Choroid plexus epithelial cell (primary cell): ENCODE results near the gene EMC7.
A peak's percentile ranks its signal among the peaks of the same experiment; 100 is the strongest.

Experiments used
- DNase-seq: peaks from one replicate; pipeline ENCODE4 v3.0.0-alpha.2; 2010; ENCODE audit warnings: low read depth
- H3K4me3 ChIP-seq: 2 replicates; pipeline ENCODE4 v1.5.1; 2011; ENCODE audit warnings: low read depth, mild to moderate bottlenecking, control low read depth, low read length, moderate library complexity
- TF ChIP-seq, protein P1 (sequence below): conservative IDR thresholded peaks from 2 replicates; pipeline ENCODE4 v1.5.1; 2011; ENCODE audit warnings: low read depth, mild to moderate bottlenecking, control low read depth, inconsistent platforms, low read length, moderate library complexity

The EMC7 gene

GRCh38 chr15:34065941-34066340 lies 35.7 kb downstream of the EMC7 start:
- TF ChIP-seq, protein P1, sequence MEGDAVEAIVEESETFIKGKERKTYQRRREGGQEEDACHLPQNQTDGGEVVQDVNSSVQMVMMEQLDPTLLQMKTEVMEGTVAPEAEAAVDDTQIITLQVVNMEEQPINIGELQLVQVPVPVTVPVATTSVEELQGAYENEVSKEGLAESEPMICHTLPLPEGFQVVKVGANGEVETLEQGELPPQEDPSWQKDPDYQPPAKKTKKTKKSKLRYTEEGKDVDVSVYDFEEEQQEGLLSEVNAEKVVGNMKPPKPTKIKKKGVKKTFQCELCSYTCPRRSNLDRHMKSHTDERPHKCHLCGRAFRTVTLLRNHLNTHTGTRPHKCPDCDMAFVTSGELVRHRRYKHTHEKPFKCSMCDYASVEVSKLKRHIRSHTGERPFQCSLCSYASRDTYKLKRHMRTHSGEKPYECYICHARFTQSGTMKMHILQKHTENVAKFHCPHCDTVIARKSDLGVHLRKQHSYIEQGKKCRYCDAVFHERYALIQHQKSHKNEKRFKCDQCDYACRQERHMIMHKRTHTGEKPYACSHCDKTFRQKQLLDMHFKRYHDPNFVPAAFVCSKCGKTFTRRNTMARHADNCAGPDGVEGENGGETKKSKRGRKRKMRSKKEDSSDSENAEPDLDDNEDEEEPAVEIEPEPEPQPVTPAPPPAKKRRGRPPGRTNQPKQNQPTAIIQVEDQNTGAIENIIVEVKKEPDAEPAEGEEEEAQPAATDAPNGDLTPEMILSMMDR: no peak
- DNase-seq: no peak
- H3K4me3 ChIP-seq: no peak overlapping the region

DNA sequence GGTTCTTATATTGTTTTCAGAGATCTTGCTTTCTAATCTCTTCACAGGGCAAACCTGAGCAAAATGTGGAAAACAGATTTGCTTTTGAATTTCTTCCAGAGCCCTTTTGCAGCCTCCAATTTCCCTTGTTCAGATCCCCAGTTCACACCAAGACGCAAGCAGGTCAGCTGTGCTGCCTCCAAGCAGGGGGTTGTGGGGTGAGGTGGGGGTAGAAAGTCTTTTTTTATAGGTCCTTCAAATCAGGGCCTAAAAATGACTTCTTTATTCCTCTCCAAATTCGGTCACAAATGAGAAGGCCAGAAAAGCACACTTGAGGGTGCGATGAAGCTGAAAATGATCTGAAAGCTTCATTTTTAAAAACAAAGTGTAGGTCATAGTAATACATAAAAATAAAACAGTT lies 36.4 kb downstream of the EMC7 start:
- no peak for DNase-seq
- H3K4me3 ChIP-seq: no peak overlapping the region
- TF ChIP-seq, protein P1: no peak

GRCh38 chr15:34064438-34064837 lies 37.2 kb downstream of the EMC7 start:
- no peak overlapping the region for H3K4me3 ChIP-seq
- no peak for DNase-seq
- TF ChIP-seq, protein P1: no peak

DNA sequence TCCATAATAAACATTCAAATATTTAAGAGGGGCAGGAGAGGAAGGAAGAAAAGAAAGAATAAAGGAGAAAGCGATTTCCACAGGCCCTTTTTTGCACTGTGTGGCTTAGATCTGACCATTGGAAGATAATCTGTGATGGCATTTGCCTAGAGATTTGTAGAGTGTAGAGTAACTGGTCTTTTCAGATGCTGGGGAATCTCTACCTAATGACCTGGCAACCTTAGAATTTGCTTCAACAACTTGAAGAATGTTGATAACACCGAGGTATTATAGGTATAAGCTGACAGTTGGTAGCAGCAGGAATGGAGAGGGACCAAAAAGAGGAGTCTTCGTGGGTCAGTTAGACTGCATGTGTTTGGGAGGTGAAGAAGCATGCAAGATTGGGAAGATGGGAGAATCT lies 41.7 kb downstream of the EMC7 start:
- TF ChIP-seq, protein P1: no peak
- H3K4me3 ChIP-seq: no peak overlapping the region
- DNase-seq: no peak

DNA sequence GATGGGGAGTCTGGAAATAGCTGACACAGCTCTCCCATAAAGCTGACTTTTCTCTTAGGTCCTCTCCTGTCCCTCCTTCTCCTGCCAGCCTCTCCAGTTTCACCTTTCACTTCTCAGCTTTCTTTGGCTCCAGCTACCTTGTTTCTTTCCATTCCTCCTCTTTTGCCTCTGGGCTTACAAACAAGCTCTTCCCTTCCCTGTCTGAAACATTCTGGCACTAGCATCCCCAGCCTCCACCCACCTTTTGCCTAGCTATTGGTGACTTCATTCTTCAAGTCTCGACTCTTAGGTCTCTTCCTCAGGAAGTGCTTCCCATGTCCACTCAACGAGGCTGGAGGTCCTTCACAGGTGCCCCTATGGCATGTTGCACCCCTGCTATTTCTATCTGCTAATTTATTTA lies 42.2 kb downstream of the EMC7 start:
- TF ChIP-seq, protein P1: no peak
- DNase-seq: no peak
- H3K4me3 ChIP-seq: no peak overlapping the region

GRCh38 chr15:34056911-34057310 lies 44.8 kb downstream of the EMC7 start:
- no peak for DNase-seq
- TF ChIP-seq, protein P1: no peak
- no peak overlapping the region for H3K4me3 ChIP-seq

DNA sequence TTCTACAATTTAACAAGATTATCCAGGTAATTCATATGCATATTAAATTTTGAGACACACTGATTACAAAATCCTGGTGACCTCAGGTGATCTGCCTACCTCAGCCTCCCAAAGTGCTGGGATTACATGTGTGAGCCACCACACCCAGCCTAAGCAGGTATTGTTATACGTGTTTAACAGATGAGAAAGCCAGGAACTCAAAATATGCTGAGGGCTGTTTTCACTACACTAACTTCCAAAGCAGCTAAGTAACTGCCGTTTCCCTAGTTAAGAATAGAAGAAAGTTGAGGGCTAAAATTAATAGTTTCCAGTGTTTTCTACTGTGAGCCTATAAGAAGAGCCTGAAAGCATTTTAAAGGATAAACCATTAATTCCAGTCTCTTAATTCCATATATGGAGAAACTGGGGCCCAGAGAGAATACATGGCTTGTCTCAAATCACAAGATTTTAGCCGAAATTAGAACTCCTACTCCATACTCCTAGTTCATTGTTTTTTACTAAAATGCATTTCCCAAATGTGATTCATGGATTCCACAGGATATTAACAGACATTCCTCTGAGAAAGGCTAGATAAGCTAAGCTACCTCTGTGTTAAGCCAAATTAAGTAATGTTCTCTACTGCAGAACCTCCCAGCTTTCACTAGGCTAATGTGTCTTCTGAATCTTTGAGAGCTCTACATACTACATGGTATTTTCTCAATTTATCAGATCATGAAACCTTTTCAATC lies 45.6 kb downstream of the EMC7 start:
- DNase-seq: peak; percentile 82
- no peak overlapping the region for H3K4me3 ChIP-seq
- TF ChIP-seq, protein P1: no peak
